Measurements from ENCODE around the gene MRPL9. TPM values are rescaled to one million over a fixed set of nuclear protein-coding genes. Genes with fewer than 3 reads are reported as not detected.

The MRPL9 gene
- total and polyA plus RNA-seq, 5 experiments from 2014 or later = 97.9 to 137 (median 125) TPM

DNA sequence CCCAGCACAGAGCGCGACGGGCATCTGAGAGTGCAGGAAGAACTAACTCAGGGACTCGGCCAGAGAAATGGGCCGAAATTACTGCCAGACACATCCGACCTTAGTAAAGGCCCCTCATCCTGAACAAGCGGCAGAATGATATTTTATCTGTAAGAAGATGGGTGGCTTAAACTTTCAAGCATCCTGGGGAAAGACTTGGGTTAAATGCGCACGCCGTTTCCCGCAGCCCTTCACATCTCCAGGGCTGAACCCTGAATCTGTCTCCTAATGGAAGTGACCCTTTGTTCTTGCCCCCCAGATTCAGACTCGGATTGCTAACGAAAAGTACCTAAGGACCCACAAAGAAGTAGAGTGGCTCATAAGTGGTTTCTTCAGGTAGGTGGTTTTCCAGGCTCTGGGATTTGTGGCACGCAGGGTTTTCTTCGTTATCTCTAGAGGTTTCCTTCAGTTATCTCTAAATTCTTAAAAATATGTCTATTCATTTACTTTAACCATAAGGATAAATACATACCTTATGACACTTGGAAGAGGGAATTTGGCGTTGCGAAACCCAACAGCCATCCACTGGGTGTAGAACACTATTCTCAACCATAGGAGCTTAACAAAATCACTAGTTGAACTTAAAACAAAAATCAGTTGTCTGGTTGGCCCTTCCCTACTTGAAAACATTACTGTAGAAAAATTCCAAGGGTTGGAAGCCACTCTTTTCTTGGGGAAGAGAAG, 41.3 kb downstream of the MRPL9 start:
- peak overlapping the region in 2 of 10 donors; percentile 51 to 59 for H3K27ac Mint-ChIP-seq
- DNase-seq (no peak), ATAC-seq (no peak)
- H3K27me3 Mint-ChIP-seq = peaks cover 32 to 59% (median 49%) of the 10 kb centered on the region in 5 donors
- POLR2A ChIA-PET = no interaction called here
- peaks cover 18 to 34% (median 32%) of the 10 kb centered on the region in 4 donors for H3K4me1 Mint-ChIP-seq
- peaks cover 0 to under 1% (median 0%) of the 10 kb centered on the region in 3 donors for H3K36me3 Mint-ChIP-seq
- H3K9me3 Mint-ChIP-seq = no peaks in the 10 kb centered on the region
- peak overlapping the region; percentile 72 to 91 (median 80) for H3K4me3 Mint-ChIP-seq

DNA sequence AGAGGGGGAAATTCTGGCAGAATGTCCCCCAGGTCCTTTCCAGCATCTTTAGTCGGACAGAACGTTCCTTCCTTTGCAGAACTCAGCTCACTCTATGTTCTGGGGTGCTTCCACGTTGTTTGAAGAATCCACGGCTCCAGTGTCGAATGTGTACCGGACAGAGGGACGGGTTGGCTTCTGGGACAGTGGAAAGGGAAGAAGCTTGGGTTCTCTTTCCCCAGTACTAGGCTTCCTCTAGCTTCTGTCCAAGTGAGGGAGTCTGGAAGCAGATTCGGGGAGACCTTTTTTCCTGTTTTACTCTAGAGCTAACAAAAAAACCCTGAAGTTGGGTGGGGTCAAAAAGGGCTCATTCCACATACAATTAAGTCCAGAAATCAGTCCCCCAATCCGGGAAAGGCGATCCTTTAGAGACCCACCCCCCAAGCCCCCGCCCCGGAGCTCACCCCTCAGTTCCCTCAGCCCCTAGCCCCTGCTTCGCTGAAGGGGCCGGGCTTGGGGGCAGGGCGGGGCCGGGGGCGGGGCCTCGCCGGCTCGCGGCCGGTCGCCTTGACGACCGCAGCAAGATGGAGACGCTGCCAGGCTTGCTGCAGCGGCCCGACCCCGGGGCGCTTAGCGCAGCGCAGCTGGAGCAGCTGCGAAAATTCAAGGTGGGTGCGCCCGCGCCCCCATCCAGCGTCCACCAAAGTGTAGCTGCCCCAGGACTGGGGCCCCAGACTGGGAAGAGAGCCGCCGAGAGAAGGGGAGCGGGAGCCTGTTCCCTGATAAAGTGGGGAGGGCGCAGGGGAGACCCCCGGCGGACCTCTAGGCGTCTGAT, 42.1 kb downstream of the MRPL9 start, which contains the start of gene RIIAD1:
Gene RIIAD1 (plus strand): TSS at position 549 of the 814 bp plus-strand sequence. CDS start 15 bp downstream, at position 564.
- peak within 1 kb of the TSS; percentile 75 to 91 (median 82) for H3K4me3 Mint-ChIP-seq
- H3K27ac Mint-ChIP-seq = peak within 1 kb of the TSS in 9 of 10 donors; percentile 12 to 67 (median 30)
- H3K4me1 Mint-ChIP-seq = peaks cover 20 to 37% (median 36%) of the 10 kb centered on the region in 4 donors
- POLR2A ChIA-PET = interaction anchor here (0.6 to 1.0 kb wide), 2 partner anchors 41 to 255 kb away, joined by 4 to 7 read pairs; no protein-coding TSS in a partner anchor
- peaks cover 0 to 3% (median 0%) of the 10 kb centered on the region in 3 donors for H3K36me3 Mint-ChIP-seq
- peaks cover 33 to 56% (median 49%) of the 10 kb centered on the region in 5 donors for H3K27me3 Mint-ChIP-seq
- peak in 7 of 10 donors; percentile 30 to 56 (median 45) for DNase-seq
- ATAC-seq = peak; percentile 84 to 92
- H3K9me3 Mint-ChIP-seq = no peaks in the 10 kb centered on the region

DNA sequence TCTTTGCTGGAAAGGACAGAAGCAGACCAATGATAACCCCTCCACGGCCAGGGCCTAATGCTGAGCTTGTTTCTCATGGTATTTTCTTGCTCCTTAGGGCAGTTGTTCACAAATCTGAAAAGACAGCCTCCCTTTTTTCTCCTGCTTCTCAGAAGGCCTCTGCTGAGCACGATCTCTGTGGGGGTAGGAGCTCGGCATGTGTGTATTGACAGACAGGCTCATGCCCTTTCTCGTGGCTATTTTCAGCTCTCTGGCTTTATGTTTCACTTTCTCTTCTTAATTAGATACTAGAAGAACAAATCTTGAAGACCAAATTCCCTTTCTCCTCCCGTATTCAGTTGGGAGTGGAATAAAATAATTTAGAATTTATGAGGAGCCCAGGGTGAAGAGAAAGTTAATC, 42.7 kb downstream of the MRPL9 start:
- no peaks in the 10 kb centered on the region for H3K9me3 Mint-ChIP-seq
- H3K36me3 Mint-ChIP-seq = peaks cover 0 to 3% (median 0%) of the 10 kb centered on the region in 3 donors
- H3K4me1 Mint-ChIP-seq = peaks cover 20 to 38% (median 37%) of the 10 kb centered on the region in 4 donors
- H3K27me3 Mint-ChIP-seq = peaks cover 28 to 54% (median 49%) of the 10 kb centered on the region in 5 donors
- H3K27ac Mint-ChIP-seq = peak overlapping the region in 7 of 10 donors; percentile 12 to 67 (median 30)
- H3K4me3 Mint-ChIP-seq = peak overlapping the region; percentile 58 to 85 (median 81)
- DNase-seq (peak in 1 of 10 donors; percentile 16), ATAC-seq (peak in 1 of 2 donors; percentile 18)
- POLR2A ChIA-PET = interaction anchor here (0.6 to 1.0 kb wide), 2 partner anchors 42 to 254 kb away, joined by 4 to 7 read pairs; no protein-coding TSS in a partner anchor

DNA sequence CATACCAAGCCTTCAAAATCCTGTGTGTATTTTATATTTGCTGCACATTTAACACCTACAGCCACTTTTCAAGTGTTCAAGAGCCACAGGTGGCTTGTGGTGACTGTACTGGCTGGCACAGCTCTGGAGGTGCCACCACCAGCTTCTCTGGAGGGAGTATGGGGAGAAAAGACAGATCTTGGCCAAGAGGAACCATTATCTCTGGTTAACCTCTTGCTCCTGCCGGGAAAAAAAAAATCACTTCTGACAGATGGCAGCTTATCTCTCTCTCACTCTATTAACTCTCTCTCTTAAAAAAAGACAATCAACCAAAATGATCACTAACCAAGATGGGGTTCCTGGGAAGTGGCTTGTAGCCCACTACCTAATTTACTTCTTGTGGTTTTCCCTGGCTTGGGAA, 43.2 kb downstream of the MRPL9 start:
- H3K4me3 Mint-ChIP-seq = peak overlapping the region; percentile 5 to 85 (median 76)
- no peak for DNase-seq
- ATAC-seq = no peak
- no peaks in the 10 kb centered on the region for H3K9me3 Mint-ChIP-seq
- POLR2A ChIA-PET = no interaction called here
- peaks cover 22 to 39% (median 38%) of the 10 kb centered on the region in 4 donors for H3K4me1 Mint-ChIP-seq
- peaks cover 0 to 3% (median 0%) of the 10 kb centered on the region in 3 donors for H3K36me3 Mint-ChIP-seq
- H3K27ac Mint-ChIP-seq = peak overlapping the region in 2 of 10 donors; percentile 15 to 29
- peaks cover 29 to 54% (median 49%) of the 10 kb centered on the region in 5 donors for H3K27me3 Mint-ChIP-seq

DNA sequence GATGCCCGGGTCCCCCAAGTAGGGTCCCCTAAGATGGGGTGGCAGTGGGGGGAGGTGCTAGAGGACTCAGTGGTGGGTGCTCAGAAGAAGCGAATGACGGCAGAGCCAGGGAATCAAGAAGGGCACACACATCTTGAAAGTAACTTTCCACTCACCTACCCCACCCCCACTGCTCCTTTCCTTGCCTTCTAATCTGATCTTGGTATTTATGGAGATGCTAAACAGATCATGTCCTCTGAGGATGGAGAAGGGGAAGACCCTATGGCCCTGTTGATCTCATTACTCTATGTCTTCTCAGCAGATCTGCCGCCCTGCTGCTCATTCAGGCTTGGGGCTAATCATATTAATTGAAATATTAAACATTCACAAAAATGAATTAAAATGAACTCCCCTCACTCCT, 44.6 kb downstream of the MRPL9 start:
- no peak for ATAC-seq
- DNase-seq = no peak
- Mint-ChIP-seq H3K4me1 (peaks cover 22 to 39% (median 38%) of the 10 kb centered on the region in 4 donors), H3K4me3 (no peak overlapping the region), H3K36me3 (peaks cover 0 to 3% (median 0%) of the 10 kb centered on the region in 3 donors), H3K27ac (no peak overlapping the region), H3K9me3 (no peaks in the 10 kb centered on the region), H3K27me3 (peaks cover 29 to 53% (median 47%) of the 10 kb centered on the region in 5 donors)
- POLR2A ChIA-PET = no interaction called here

DNA sequence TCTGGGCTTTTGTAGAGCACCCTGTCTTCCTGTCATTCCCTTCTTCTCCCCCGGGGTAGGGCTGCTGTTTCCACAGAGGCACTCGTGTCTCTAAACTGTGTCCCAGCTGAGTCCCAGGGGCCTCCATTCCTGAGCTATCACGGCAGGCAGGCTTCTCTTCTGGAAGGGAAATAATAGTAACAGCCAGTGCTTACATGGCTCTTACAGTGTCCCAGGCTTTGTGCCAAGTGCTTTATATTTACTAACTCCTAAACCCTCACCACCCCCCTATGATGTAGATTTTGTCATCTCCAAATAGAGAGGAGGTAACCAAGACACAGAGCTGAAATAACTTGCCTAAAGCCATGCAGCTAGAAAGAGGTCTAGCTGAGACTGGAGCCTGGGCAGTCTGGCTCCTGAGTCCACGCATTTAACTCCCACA, 45.3 kb downstream of the MRPL9 start:
- Mint-ChIP-seq H3K9me3 (no peaks in the 10 kb centered on the region), H3K36me3 (peaks cover 0 to 3% (median 0%) of the 10 kb centered on the region in 3 donors), H3K4me3 (peak overlapping the region in 2 of 10 donors; percentile 43 to 68), H3K27ac (no peak overlapping the region), H3K4me1 (peaks cover 22 to 39% (median 38%) of the 10 kb centered on the region in 4 donors), H3K27me3 (peaks cover 27 to 58% (median 49%) of the 10 kb centered on the region in 5 donors)
- no peak for ATAC-seq
- DNase-seq = no peak
- POLR2A ChIA-PET = no interaction called here

DNA sequence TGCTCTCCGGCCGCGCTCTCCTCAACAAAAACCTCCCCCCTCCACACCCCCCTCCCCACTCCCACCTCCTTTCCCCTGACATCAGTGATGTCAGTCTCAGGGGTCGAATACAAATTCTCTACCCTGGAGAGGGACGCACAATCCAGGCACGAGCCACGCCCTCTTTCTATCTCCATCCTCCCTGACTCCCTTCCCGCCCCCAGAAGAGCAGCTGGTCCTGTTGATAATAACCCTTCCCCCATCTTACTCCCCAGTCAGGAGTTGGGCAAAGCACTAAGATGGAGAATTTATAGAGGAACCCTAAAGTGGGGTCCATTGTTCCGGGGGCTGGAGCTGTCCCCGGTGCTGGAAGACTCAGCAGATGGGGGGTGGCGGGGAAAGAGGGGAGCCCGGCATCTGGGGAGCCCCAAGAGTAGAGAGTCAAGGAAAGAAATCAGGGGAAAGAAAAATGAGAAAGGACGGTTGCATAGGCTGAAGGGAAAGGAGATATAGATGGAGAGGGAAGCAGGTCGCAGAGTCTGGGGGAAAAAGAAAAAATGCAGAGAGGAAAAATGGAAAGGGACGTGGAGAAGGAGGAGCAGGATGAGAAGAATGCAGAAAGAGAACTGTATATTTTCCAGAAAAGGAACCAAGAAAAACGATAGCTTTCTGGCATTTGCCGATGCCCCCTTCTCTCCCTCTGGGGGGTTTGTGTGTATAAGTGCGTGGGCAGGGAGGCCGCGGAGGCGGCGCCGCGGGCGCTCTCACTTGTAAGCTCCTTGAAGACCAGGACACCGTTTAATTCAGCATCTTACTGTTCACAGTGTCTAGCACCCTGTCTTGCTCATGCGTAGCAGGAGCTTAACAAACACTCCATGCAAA, 46.3 kb downstream of the MRPL9 start, which contains the start of gene CELF3:
Gene CELF3 (minus strand): TSS at position 33 of the 861 bp plus-strand sequence. CDS start 783 bp downstream, outside the sequence.
- Mint-ChIP-seq H3K4me3 (peak within 1 kb of the TSS in 8 of 10 donors; percentile 30 to 81 (median 54)), H3K27me3 (peaks cover 27 to 64% (median 50%) of the 10 kb centered on the region in 5 donors), H3K27ac (peak within 1 kb of the TSS in 3 of 10 donors; percentile 9 to 85 (median 81)), H3K9me3 (no peaks in the 10 kb centered on the region), H3K36me3 (peaks cover 0 to 3% (median 0%) of the 10 kb centered on the region in 3 donors), H3K4me1 (peaks cover 22 to 37% (median 33%) of the 10 kb centered on the region in 4 donors)
- POLR2A ChIA-PET = interaction anchor here (1.1 kb wide), 1 partner anchor 83 kb away, joined by 4 read pairs; no protein-coding TSS in a partner anchor
- peak in 7 of 10 donors; percentile 23 to 53 (median 33) for DNase-seq
- peak in 1 of 2 donors; percentile 42 for ATAC-seq

DNA sequence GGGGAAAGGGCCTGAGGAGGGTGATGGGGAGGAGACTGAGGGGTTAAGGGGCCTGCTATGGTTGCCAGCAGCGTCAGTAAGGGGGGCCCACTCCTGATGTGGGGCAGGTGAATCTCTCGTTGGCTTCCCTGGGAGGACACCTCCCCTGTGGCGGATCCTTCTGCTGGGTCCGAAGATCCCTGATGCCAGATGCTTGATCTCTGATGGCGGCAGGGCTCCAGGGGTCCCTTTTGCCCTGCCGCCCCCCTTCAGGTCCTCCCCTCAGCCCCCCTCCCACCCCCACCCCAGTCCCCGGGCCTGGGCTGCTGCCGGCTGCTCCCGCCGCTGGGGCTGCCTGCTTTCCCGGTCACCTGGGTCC, 46.9 kb downstream of the MRPL9 start:
- peak overlapping the region in 1 of 10 donors; percentile 68 for H3K4me3 Mint-ChIP-seq

DNA sequence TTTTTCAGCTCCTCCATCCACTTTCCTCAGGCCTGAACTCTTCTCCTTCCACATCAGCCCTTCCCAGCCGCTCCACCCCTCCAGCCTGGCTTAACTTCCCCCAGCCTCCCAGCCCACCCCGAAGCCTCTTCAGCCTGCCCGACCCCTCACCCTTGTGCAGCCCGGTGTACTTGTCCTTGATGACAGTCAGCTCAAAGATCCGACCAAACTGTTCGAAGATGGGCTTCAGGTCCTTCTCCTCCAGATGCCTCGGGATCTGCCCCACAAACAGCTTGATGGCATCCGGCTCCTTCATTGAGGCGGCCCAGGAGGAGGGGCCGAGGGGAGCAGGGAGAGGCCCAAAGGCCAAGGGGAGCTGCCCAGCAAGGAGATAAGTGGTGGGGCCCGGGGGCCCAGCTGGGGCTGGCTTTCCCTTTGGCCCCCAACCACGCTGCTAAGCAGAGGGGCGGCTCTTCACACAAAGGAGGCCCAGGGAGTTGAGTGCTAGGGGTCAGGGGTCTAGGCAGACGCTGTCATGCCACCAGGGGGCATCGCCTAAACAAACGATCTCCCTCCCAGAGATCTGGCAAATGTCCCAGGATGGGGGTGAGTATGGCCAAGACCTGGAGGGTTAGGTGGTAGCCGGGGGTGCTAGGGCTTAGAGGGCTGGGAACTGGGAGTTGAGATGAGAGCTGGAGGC, 47.4 kb downstream of the MRPL9 start:
- H3K9me3 Mint-ChIP-seq = no peaks in the 10 kb centered on the region
- POLR2A ChIA-PET = no interaction called here
- peaks cover 16 to 26% (median 25%) of the 10 kb centered on the region in 4 donors for H3K4me1 Mint-ChIP-seq
- H3K27ac Mint-ChIP-seq = no peak overlapping the region
- DNase-seq (no peak), ATAC-seq (no peak)
- peak overlapping the region in 2 of 10 donors; percentile 13 to 68 for H3K4me3 Mint-ChIP-seq
- peaks cover 27 to 64% (median 52%) of the 10 kb centered on the region in 5 donors for H3K27me3 Mint-ChIP-seq
- peaks cover 0 to 3% (median 0%) of the 10 kb centered on the region in 3 donors for H3K36me3 Mint-ChIP-seq

More for the DNA sequence above, 46.9 kb downstream of the MRPL9 start:
- ATAC-seq = no peak
- DNase-seq = no peak
- Mint-ChIP-seq H3K36me3 (peaks cover 0 to 3% (median 0%) of the 10 kb centered on the region in 3 donors), H3K27me3 (peaks cover 27 to 64% (median 52%) of the 10 kb centered on the region in 5 donors), H3K4me1 (peaks cover 19 to 31% (median 28%) of the 10 kb centered on the region in 4 donors), H3K9me3 (no peaks in the 10 kb centered on the region), H3K27ac (no peak overlapping the region)
- POLR2A ChIA-PET = interaction anchor here (1.1 kb wide), 1 partner anchor 82 kb away, joined by 4 read pairs; no protein-coding TSS in a partner anchor

DNA sequence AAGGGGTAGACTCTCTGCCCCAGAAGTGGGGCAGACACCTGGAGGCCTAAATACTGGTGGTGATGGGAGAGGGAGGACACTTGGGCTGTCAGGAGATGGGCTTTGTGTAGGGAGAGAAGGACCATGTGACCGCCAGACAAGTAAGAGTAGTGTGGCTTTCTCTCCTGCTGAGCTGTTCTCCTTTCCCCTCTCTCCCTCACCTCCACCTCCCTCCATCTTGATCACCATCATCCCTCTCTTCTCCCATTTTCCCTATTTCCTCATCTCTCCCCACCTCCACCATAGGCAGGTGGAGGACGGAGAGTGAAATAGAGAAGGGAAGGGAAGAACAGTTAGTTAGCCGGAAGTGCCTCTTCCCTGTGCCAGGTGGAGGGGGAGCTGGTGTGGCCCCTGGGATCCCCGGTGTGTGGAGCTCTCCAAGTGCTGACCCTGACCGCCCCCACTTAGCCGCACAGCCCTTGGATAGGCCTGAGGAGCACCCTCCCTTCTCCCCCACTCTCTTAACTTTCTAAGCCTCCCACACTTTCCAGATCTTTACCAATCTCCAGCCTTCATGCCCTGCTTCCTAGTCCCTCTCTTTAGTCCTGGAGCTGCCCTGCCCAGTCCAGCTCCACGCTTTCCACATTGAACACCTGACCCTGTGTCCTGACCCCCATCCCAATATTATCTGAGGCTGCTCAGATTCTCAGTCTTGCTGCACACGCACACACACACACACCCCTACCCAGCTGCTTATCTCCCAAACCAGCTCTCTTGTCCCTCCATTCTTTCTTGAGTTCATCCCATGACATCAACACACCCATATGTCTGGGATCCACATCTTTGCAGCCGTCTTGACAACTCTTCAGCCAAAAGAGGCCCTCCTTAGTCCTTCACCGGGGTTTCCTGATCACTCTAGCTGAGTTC, 48.2 kb downstream of the MRPL9 start:
- H3K9me3 Mint-ChIP-seq = no peaks in the 10 kb centered on the region
- POLR2A ChIA-PET = no interaction called here
- peaks cover 25 to 64% (median 52%) of the 10 kb centered on the region in 5 donors for H3K27me3 Mint-ChIP-seq
- no peak for ATAC-seq
- H3K36me3 Mint-ChIP-seq = peaks cover 0 to 3% (median 0%) of the 10 kb centered on the region in 3 donors
- no peak for DNase-seq
- H3K4me1 Mint-ChIP-seq = peaks cover 12 to 18% (median 17%) of the 10 kb centered on the region in 4 donors
- H3K4me3 Mint-ChIP-seq = peak overlapping the region in 1 of 10 donors; percentile 1
- H3K27ac Mint-ChIP-seq = no peak overlapping the region

Measured in naive thymus-derived CD8-positive, alpha-beta T cell (primary cell).